NAMALWA (cell line): Measurements from ENCODE around the gene BCL2.
A peak's percentile ranks its signal among the peaks of the same experiment; 100 is the strongest.

ENCODE experiments used
- DNase-seq: peaks from one replicate; pipeline ENCODE4 v3.0.0-alpha.2; 2015; ENCODE audit warnings: low spot score

BCL2 gene

GRCh38 chr18:63155910-63156773 lies 163.4 kb downstream of the BCL2 start:
- no peak for DNase-seq

GRCh38 chr18:63155169-63155852 lies 164.3 kb downstream of the BCL2 start:
- DNase-seq = peak; percentile 91

- no peak for DNase-seq
Measured at GRCh38 chr18:63154350-63155152, 165.0 kb downstream of the BCL2 start.

- DNase-seq = no peak
Measured at GRCh38 chr18:63152791-63153190, 166.8 kb downstream of the BCL2 start.

DNA sequence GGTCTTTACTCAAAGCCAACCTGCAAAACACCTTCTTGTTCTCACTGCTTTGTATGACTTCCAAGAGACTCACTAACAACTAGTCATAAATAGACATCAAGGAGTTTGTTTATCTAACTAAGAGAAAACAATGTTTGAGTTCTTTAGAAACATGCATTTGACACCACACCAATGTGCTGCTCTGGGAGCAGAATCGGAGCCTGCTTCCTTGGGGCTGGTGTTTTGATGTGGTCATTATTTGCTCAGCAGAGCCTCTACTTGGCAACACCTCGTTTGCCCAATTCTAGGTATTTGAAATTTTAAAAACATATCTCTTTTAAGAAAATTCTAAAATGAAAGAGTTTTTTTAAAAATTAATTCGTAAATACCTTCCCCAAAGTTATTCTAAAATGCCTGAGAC lies 167.5 kb downstream of the BCL2 start:
- DNase-seq = no peak

DNA sequence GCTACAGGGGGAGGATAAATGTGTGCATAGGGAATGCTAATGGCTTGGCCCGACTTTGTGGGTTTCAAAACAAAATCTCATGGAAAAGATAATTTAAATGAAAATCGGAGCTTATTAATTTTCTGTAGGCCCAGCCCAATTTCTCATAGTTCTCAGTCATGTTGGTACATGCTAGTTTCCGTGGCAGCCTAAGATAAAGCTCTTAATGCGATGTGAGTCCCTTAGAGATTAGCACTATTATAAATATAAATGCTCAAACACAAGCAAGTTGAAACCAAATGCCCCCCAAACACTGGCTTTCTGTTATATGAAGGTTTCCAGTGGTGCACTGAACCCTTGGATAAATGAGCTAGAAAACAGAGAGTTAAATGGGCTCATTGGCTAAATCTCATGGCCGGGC lies 168.0 kb downstream of the BCL2 start:
- DNase-seq = no peak

DNA sequence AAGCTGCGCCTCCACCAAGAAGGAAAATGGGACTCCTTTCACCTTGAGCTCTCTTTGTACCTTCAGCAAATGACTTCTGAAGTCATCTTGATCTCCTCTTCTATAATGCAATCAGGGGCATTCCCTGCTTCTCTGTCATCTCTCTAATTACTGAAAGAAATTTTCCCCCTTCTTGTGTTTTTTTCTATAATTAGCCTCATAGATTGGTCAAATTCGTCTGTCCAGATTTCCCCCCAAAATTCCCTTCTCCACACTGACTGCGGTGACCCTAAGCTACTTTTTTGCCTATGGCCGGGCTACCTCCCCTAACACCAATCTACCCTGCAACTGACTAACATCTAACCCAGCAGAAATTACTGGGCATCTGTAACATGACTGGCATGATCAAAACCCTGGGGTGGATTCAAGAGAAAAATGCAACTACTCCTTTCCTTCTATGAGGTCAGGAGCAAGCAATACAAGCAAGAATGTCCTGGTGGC lies 168.6 kb downstream of the BCL2 start:
- DNase-seq = no peak

GRCh38 chr18:63150326-63150725 lies 169.2 kb downstream of the BCL2 start:
- DNase-seq = no peak

- no peak for DNase-seq
Measured at GRCh38 chr18:63149302-63149587, 170.3 kb downstream of the BCL2 start.

DNA sequence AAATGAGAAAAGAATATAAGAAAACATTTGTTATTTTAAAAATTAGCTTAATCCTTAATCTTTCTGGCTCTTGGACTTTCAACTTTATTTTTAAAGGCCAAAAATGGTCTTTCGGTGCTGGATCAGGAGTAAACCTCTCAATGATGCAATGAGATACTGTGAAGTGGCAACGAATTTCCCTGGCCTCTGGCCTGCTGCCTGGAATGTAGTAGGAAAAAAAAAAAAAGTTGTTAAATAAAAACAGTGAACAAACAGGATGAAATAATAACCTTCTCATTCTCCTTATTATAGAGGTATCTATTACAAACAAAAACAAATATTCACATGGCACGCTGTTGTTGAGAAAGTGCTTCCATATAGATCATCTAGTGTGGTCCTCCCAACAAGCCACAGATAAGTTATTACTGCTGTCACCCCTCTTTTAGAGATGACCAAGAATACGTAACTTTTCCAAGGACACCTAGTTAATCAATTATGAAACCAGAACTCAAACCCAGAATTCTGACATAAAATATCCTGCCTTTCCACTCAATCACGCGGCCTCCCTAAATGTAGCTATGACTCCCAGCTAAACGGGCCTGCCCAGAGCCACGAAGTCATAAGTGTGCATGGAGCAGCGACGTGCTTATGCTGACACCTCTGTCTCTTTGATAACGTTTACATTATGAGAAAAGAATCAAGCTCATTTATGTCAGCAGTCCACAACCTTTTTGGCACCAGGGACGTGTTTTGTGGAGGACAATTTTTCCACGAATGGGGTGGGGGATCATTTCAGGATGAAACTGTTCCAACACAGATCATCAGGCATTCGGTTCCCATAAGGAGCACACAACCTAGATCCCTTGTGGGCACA lies 170.9 kb downstream of the BCL2 start:
- DNase-seq = no peak

- DNase-seq = no peak
Measured at GRCh38 chr18:63147973-63148372, 171.6 kb downstream of the BCL2 start.

DNA sequence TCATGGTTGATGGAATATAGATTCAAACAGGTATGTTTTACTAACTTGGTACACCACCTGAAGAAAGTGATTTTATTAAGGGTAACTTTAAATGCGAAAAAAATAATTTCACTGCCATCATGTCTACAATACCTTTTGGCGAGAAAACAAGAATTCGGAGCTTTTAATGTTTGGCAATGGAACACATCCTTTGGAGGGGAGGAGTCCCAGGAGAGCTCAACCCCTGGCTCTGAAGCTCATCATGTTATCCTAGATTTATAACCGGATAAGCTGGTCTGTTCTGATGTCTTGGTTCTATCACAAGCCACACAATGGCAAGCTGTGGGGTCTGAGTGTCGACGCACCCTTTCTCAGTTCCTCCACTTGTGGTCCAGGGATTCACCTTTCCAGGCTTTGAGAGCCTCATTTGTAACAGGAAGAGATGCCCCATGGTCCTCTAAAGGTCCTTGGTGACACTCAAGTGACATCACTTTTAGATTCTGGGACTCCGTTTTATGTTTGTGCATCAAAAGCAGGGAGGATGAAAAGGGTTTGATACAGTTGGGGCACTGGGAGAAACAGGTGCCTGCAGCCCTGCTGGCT lies 172.7 kb downstream of the BCL2 start:
- no peak for DNase-seq

- no peak for DNase-seq
Measured at GRCh38 chr18:63145851-63146555, 173.6 kb downstream of the BCL2 start.

DNA sequence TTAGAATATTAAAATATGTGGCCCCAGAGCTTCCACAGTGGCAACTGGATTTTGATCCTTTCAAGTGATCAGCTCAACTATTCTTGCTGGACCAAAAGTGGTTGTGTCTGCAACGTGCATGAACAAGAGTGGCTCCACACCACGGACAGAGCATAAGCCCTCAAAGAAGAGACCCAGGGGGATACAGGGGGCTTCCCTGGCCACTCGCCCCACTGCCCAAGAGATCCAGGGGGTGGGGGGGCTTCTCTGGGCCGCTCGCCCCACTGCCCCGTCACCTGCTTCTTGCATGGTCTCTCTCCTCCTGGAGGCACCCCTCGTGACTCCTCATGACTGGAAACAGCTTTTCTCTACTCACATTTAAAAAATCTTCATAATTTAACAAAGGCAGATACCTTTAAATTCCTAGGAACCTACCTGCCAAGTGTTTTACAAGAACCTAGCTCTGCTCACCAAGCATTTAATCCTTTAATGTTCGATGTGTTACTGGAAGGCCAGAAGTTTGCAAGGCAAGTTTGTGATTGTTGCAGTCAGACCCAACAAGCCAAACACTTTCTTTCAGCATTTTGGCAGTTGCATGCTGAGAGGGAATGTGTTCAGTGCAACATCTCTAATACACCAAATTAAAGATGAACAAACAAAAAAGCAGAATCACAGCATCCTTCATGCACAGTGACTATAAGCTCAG lies 174.3 kb downstream of the BCL2 start:
- DNase-seq = no peak

DNA sequence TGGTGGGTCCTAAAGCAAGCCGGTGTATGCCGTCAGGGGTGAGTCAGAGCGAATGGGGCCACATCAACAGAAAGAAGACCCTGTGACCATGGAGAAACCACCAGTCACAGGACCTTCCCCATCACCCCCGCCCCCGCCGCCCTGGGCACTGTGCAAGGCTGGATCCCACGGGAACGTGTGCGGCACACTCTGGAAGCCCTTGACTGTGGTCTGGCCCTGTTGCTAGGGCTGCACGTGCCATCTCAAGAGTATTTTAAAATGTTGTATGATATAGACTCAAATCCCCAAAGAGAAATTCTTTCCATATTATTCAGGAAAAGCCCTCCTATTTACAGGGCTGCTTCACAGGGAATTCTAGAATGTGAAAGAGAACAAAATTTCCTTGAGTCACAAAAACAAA lies 174.8 kb downstream of the BCL2 start:
- no peak for DNase-seq

GRCh38 chr18:63143330-63143771 lies 176.2 kb downstream of the BCL2 start:
- DNase-seq = no peak

DNA sequence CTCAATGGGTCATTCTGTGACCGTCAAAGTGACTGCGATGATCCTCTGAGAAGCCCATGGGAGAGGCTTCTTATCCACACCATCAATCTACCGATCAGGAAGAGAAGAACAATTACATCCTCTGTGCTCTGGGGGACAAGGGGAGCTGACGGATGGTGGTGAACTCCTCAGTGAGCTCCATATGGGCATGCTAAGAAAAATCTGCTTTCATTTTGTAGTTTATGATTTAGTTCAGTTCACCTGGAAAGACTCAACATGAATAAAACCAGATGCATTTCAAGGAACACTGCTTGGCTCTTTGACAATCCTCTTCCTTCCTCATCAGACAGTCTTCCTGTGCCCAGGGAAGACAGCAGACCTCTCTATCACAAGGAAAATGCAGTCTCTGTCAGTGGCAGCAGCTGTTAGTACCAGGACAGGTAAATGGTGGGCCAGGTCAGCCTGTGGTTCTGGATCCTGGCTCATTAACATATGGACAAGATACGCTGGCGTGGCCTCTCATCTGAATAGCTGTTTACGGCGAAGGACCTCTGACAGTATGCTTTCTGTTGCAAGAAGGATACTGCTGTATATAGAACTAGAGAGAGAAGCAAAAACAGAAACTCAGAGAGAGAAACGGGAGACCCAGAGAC lies 176.9 kb downstream of the BCL2 start:
- DNase-seq = no peak

DNA sequence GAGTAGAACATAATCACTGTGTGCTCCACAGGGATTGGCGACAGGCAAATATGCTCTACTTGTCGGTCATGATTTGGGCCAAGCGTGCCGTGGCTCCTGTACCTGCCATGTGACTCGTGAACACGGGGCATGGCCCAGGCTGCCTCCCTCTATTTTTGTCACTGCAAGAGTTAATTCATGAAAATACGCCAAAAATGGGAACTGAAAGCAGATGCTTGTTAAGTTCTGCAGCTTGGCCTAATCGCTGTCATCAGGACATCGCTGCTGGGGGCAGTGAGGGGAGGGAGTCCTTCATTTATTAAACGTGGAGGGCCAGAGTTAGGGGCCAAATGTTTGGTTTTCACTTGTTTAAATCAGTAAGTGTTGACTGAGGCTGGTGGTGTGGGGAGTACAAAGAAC lies 177.8 kb downstream of the BCL2 start:
- DNase-seq = peak; percentile 83

- DNase-seq = no peak
Measured at GRCh38 chr18:63140997-63141777, 178.4 kb downstream of the BCL2 start.
